H1 (cell line): Measurements from ENCODE around the gene GRAP. TPM values are rescaled to one million over a fixed set of nuclear protein-coding genes. Genes with fewer than 3 reads are reported as not detected.
"Not testable (repeated sequence)": the region's sequence is repeated elsewhere in the genome, so short reads cannot be mapped to it uniquely, and the experiment has no call there.

Source experiments
- CTCF ChIA-PET: fragments of 300-600 bp; sonication (Branson Sonifier 250); formaldehyde crosslinking; loops from one replicate; lab custom pipeline; 2021; ENCODE audit not compliant: partially characterized antibody; lab: Charles Lee
- POLR2A ChIA-PET: fragments of 300-600 bp; sonication (Branson Sonifier 250); formaldehyde crosslinking; loops from one replicate; lab custom pipeline; 2021; ENCODE audit warnings: inconsistent platforms; ENCODE audit not compliant: partially characterized antibody; lab: Charles Lee
- DNase-seq, 2 experiments: peaks; one replicate each; pipeline versions ENCODE4 v3.0.0 to v3.0.0-alpha.2; 2010 to 2022; ENCODE audit warnings: low spot score in 2 of 2, low read depth in 1 of 2, mixed read lengths in 1 of 2
- FAIRE-seq: peaks from 2 replicates; lab custom pipeline; 2011; peaks lifted over from hg19 to GRCh38; lab: Jason Lieb, UNC
- H2AFZ ChIP-seq: 2 replicates; pipeline ENCODE4 v1.8.1; 2012; ENCODE audit warnings: low read length, inconsistent platforms
- H2AK5ac ChIP-seq: 2 replicates; pipeline ENCODE4 v1.6.1; 2013; ENCODE audit warnings: low read depth, low read length
- H2BK120ac ChIP-seq: replicated peaks from 2 replicates; pipeline ENCODE3; 2013; ENCODE audit warnings: low read depth, low read length, inconsistent platforms
- H2BK12ac ChIP-seq: 2 replicates; pipeline ENCODE4 v1.6.1; 2013; ENCODE audit warnings: low read depth, low read length
- H2BK15ac ChIP-seq: 2 replicates; pipeline ENCODE4 v1.6.1; 2013; ENCODE audit warnings: low read length
- H2BK20ac ChIP-seq: 2 replicates; pipeline ENCODE4 v1.6.1; 2013; ENCODE audit warnings: low read length
- H2BK5ac ChIP-seq: 2 replicates; pipeline ENCODE4 v1.6.1; 2013; ENCODE audit warnings: low read depth, low read length
- H3K14ac ChIP-seq: 2 replicates; pipeline ENCODE4 v1.6.1; 2013; ENCODE audit warnings: inconsistent platforms; ENCODE audit not compliant: insufficient read length
- H3K18ac ChIP-seq: 2 replicates; pipeline ENCODE4 v1.6.1; 2013; ENCODE audit warnings: low read length; ENCODE audit errors: extremely low read depth
- H3K23ac ChIP-seq: 2 replicates; pipeline ENCODE4 v1.6.1; 2013; ENCODE audit warnings: inconsistent platforms; ENCODE audit not compliant: insufficient read length
- H3K23me2 ChIP-seq: 2 replicates; pipeline ENCODE4 v1.6.1; 2013; ENCODE audit warnings: low read depth, low read length
- H3K27ac ChIP-seq: 2 replicates; pipeline ENCODE4 v1.6.1; 2011; ENCODE audit warnings: low read depth, low read length, inconsistent platforms
- H3K27me3 ChIP-seq, 4 experiments: replicated peaks in 1 of 4; 1 replicate in 1 of 4; 2 replicates in 3 of 4; pipeline versions ENCODE4 v1.6.1 to v1.8.1; 2011 to 2013; ENCODE audit warnings: low read length in 3 of 4, mild to moderate bottlenecking in 3 of 4, inconsistent platforms in 2 of 4, mixed read lengths in 2 of 4, moderate library complexity in 1 of 4; ENCODE audit not compliant: control insufficient read depth in 3 of 4, insufficient read depth in 3 of 4; ENCODE audit errors: extremely low read depth in 1 of 4
- H3K36me3 ChIP-seq, 4 experiments: 2 replicates each; pipeline versions ENCODE4 v1.6.1 to v1.8.1; 2011 to 2013; ENCODE audit warnings: mild to moderate bottlenecking in 4 of 4, low read length in 3 of 4, moderate library complexity in 2 of 4, control low read depth in 1 of 4, inconsistent platforms in 1 of 4; ENCODE audit not compliant: insufficient read depth in 4 of 4, control insufficient read depth in 2 of 4
- H3K4ac ChIP-seq: replicated peaks from 2 replicates; pipeline ENCODE3; 2013; ENCODE audit warnings: low read length, low read depth, mixed read lengths, inconsistent platforms; ENCODE audit not compliant: insufficient read length
- H3K4me1 ChIP-seq, 4 experiments: replicated peaks in 1 of 4; 1 replicate in 1 of 4; 2 replicates in 3 of 4; pipeline versions ENCODE4 v1.6.1 to v1.8.1; 2011 to 2013; ENCODE audit warnings: low read length in 3 of 4, inconsistent platforms in 2 of 4, mixed read lengths in 1 of 4; ENCODE audit not compliant: insufficient read depth in 4 of 4, control insufficient read depth in 3 of 4
- H3K4me2 ChIP-seq, 2 experiments: 2 replicates each; pipeline versions ENCODE4 v1.6.1 to v1.8.1; 2011 to 2013; ENCODE audit warnings: low read depth in 2 of 2, low read length in 2 of 2, control low read depth in 1 of 2, inconsistent platforms in 1 of 2, mild to moderate bottlenecking in 1 of 2; ENCODE audit not compliant: insufficient read depth in 1 of 2
- H3K4me3 ChIP-seq, 4 experiments: fragments of 200-600, 300-600 bp in 1 of 4; sonication (generic), shearing (Covaris generic), sonication (Bioruptor Twin) in 1 of 4; 2 replicates each; pipeline versions ENCODE4 v1.5.1 to v1.8.1; 2011 to 2016; ENCODE audit warnings: low read length in 4 of 4, low read depth in 3 of 4, control low read depth in 2 of 4, inconsistent platforms in 2 of 4, mild to moderate bottlenecking in 2 of 4, mixed read lengths in 1 of 4, moderate library complexity in 1 of 4; ENCODE audit not compliant: insufficient read depth in 2 of 4; ENCODE audit errors: extremely low read depth in 1 of 4
- H3K56ac ChIP-seq: replicated peaks from 2 replicates; pipeline ENCODE3; 2013; ENCODE audit warnings: low read depth, mild to moderate bottlenecking, mixed read lengths, low read length, inconsistent platforms; ENCODE audit not compliant: insufficient read length
- H3K79me1 ChIP-seq: 2 replicates; pipeline ENCODE4 v1.6.1; 2013; ENCODE audit warnings: low read depth, low read length, control low read depth
- H3K79me2 ChIP-seq, 2 experiments: 2 replicates each; pipeline versions ENCODE4 v1.6.1 to v1.8.1; 2012 to 2013; ENCODE audit warnings: low read length in 2 of 2, mild to moderate bottlenecking in 2 of 2, inconsistent platforms in 1 of 2; ENCODE audit not compliant: insufficient read depth in 2 of 2, control insufficient read depth in 1 of 2
- H3K9ac ChIP-seq, 4 experiments: replicated peaks in 1 of 4; 1 replicate in 1 of 4; 2 replicates in 3 of 4; pipeline versions ENCODE4 v1.6.1 to v1.8.1; 2011 to 2013; ENCODE audit warnings: low read depth in 3 of 4, low read length in 3 of 4, control low read depth in 2 of 4, mild to moderate bottlenecking in 2 of 4, moderate library complexity in 2 of 4, inconsistent platforms in 1 of 4; ENCODE audit errors: extremely low read depth in 1 of 4
- H3K9me3 ChIP-seq, 2 experiments: 2 replicates each; pipeline versions ENCODE4 v1.6.1 to v1.8.1; 2012 to 2013; ENCODE audit warnings: mild to moderate bottlenecking in 2 of 2, moderate library complexity in 2 of 2, control low read depth in 1 of 2, inconsistent platforms in 1 of 2, low read depth in 1 of 2, low read length in 1 of 2, mixed read lengths in 1 of 2; ENCODE audit not compliant: insufficient read depth in 2 of 2
- H4K20me1 ChIP-seq, 2 experiments: replicated peaks in 1 of 2; 2 replicates each; pipeline versions ENCODE3 to v1.8.1; 2011 to 2013; ENCODE audit warnings: inconsistent platforms in 2 of 2, low read length in 2 of 2, mild to moderate bottlenecking in 1 of 2; ENCODE audit not compliant: insufficient read depth in 2 of 2, control insufficient read depth in 1 of 2
- H4K5ac ChIP-seq: 2 replicates; pipeline ENCODE4 v1.6.1; 2013; ENCODE audit warnings: low read length, low read depth, mixed read lengths, inconsistent platforms; ENCODE audit not compliant: insufficient read length
- H4K8ac ChIP-seq: 2 replicates; pipeline ENCODE4 v1.8.0; 2013; ENCODE audit warnings: mild to moderate bottlenecking, moderate library complexity, low read length, inconsistent platforms; ENCODE audit not compliant: insufficient read depth; ENCODE audit errors: extremely low read depth
- H4K91ac ChIP-seq: replicated peaks from 2 replicates; pipeline ENCODE3; 2013; ENCODE audit warnings: low read length, mixed read lengths, inconsistent platforms; ENCODE audit not compliant: insufficient read length
- WGBS, 2 experiments: shearing (Covaris generic) in 1 of 2; methylation state at CpG; one replicate each; pipeline versions ENCODE4 v1.1.6 to v1.1.7; 2013 to 2015; ENCODE audit warnings: low lambda C conversion rate in 2 of 2, mixed read lengths in 2 of 2, inconsistent platforms in 1 of 2, low coverage in 1 of 2, missing lambda C conversion rate in 1 of 2; ENCODE audit not compliant: insufficient replicate concordance in 2 of 2, insufficient coverage in 1 of 2, insufficient read length in 1 of 2; ENCODE audit errors: extremely low coverage in 1 of 2, missing lambda C conversion rate in 1 of 2; 5-methylcytosine and 5-hydroxymethylcytosine counted together
- polyA plus RNA-seq, 7 experiments: library from polyadenylated mRNA; depleted of rRNA in 3 of 7; stranded (reverse) in 5 of 7; unstranded in 2 of 7; fragments of >200 nt in 5 of 7; fragments of 200-250 nt in 2 of 7; gene quantifications; 1 replicate in 5 of 7; 2 replicates in 1 of 7; 4 replicates in 1 of 7; pipeline versions ENCODE4 v1.2.1 to v1.2.3, GENCODE V29; 2011 to 2013; ENCODE audit warnings: missing spikeins in 2 of 7, mixed read lengths in 2 of 7
- total RNA-seq: library from RNA; stranded (reverse); fragmentation: NEBNext Ultra II Directional; extraction: Animal tissue kit (Norgen Biotek cat#: 25700); gene quantifications from 2 replicates; pipeline ENCODE4 v1.2.1, GENCODE V29; 2021

GRAP gene
- total and polyA plus RNA-seq, 2 of the 8 experiments (the other 6 are each of a cell fraction or from before 2014, with no cell fraction given) = 0.18 to 0.24 TPM

- H3K79me1 ChIP-seq, H3K23ac ChIP-seq, H3K4ac ChIP-seq, H2BK15ac ChIP-seq, H2AK5ac ChIP-seq, POLR2A ChIA-PET, H3K18ac ChIP-seq, H3K4me2 ChIP-seq, H4K20me1 ChIP-seq, H2BK12ac ChIP-seq, H3K56ac ChIP-seq, H3K27me3 ChIP-seq, H2BK5ac ChIP-seq, H3K9me3 ChIP-seq, H2BK20ac ChIP-seq, H2AFZ ChIP-seq, FAIRE-seq, H3K4me3 ChIP-seq, H3K36me3 ChIP-seq, H4K5ac ChIP-seq, H3K14ac ChIP-seq, DNase-seq, H4K91ac ChIP-seq, H3K4me1 ChIP-seq, H3K27ac ChIP-seq, H3K79me2 ChIP-seq, H2BK120ac ChIP-seq, H3K23me2 ChIP-seq, H3K9ac ChIP-seq: not testable (repeated sequence)
- peak overlapping the region; percentile 51; the same call in 1 of the 2 replicates for H4K8ac ChIP-seq
- CTCF ChIA-PET = interaction anchor here (5.1 kb wide), 1 partner anchor 61 kb away, joined by 49 read pairs; no protein-coding TSS in a partner anchor
- 91% methylated on average over 7 of the region's 7 CpGs; no CpG with 5 or more reads in 1 of the 2 experiments for WGBS, 2 experiments
These were observed 25.6 kb downstream of the GRAP start for GRCh38 chr17:19021011-19021621.
